HepG2 (cell line): ENCODE results near the gene ST13. TPM values are rescaled to one million over a fixed set of nuclear protein-coding genes. Genes with fewer than 3 reads are reported as not detected.

ENCODE experiments used
- ATAC-seq: fragments of 200-7000 bp; cut with Tn5 transposase; 3 replicates; pipeline ENCODE4 v1.9.1; 2020; ENCODE audit warnings: mild to moderate bottlenecking, moderate library complexity
- BruUV-seq: library from RNA; stranded (reverse); fragments of 400-500 nt; replicated peaks from 2 replicates; lab custom pipeline; 2021; lab: Mats Ljungman, UMichigan
- CTCF ChIA-PET: fragments of 300-600 bp; formaldehyde crosslinking; extraction: SDS; loops from one replicate; lab custom pipeline; 2021; ENCODE audit warnings: low total read pairs, inconsistent platforms, low intra/inter-chr PET ratio; lab: Yijun Ruan, JAX
- POLR2A ChIA-PET: fragments of 350-600 bp; sonication (Branson Sonifier 250); formaldehyde crosslinking; loops from one replicate; lab custom pipeline; 2020; ENCODE audit warnings: antibody characterized with exemption, inconsistent platforms; lab: Yijun Ruan, JAX
- DNase-seq: peaks from one replicate; pipeline ENCODE4 v3.0.0-alpha.2; 2015; ENCODE audit warnings: low spot score
- FAIRE-seq: peaks from 3 replicates; lab custom pipeline; 2011; peaks lifted over from hg19 to GRCh38; lab: Jason Lieb, UNC
- H2AFZ ChIP-seq: one replicate; pipeline ENCODE4 v1.6.1; 2011; ENCODE audit warnings: low read length, inconsistent platforms
- H3K27ac ChIP-seq: fragments of 300-600 bp; 3 replicates; pipeline ENCODE4 v1.8.0; 2011; ENCODE audit warnings: mixed run types, mild to moderate bottlenecking, mixed read lengths, low read length, inconsistent platforms; ENCODE audit not compliant: insufficient read depth; ENCODE audit errors: extremely low read length
- H3K27me3 ChIP-seq, 2 experiments: fragments of 200-600 bp in 1 of 2; 2 replicates in 1 of 2; 3 replicates in 1 of 2; pipeline versions ENCODE4 v1.6.0 to v1.8.0; 2011; ENCODE audit warnings: low read length in 2 of 2, mild to moderate bottlenecking in 2 of 2, moderate library complexity in 2 of 2, inconsistent platforms in 1 of 2; ENCODE audit not compliant: insufficient read depth in 2 of 2, control insufficient read depth in 1 of 2
- H3K36me3 ChIP-seq, 2 experiments: fragments of 200-600 bp in 1 of 2; replicated peaks in 1 of 2; 2 replicates in 1 of 2; 3 replicates in 1 of 2; pipeline versions ENCODE4 v1.5.1 to v1.8.0; 2011; ENCODE audit warnings: low read length in 2 of 2, inconsistent platforms in 1 of 2; ENCODE audit not compliant: insufficient read depth in 2 of 2, control insufficient read depth in 1 of 2
- H3K4me1 ChIP-seq: 2 replicates; pipeline ENCODE4 v1.5.1; 2012; ENCODE audit warnings: low read length, inconsistent platforms; ENCODE audit not compliant: insufficient read depth
- H3K4me2 ChIP-seq: 2 replicates; pipeline ENCODE4 v1.6.0; 2011; ENCODE audit warnings: low read depth, low read length, inconsistent platforms
- H3K4me3 ChIP-seq, 3 experiments: fragments of 200-600 bp in 1 of 3; sonication (generic), shearing (Covaris generic) in 1 of 3; replicated peaks in 1 of 3; 2 replicates each; pipeline ENCODE4 v1.5.1; 2011 to 2016; ENCODE audit warnings: low read length in 3 of 3, inconsistent platforms in 2 of 3, low read depth in 2 of 3, mild to moderate bottlenecking in 2 of 3, control low read depth in 1 of 3, mixed read lengths in 1 of 3; ENCODE audit not compliant: insufficient read depth in 1 of 3
- H3K79me2 ChIP-seq: one replicate; pipeline ENCODE4 v1.6.1; 2011; ENCODE audit warnings: low read length, inconsistent platforms; ENCODE audit not compliant: insufficient read depth
- H3K9ac ChIP-seq: 2 replicates; pipeline ENCODE4 v1.6.0; 2011; ENCODE audit warnings: mild to moderate bottlenecking, low read depth, low read length, inconsistent platforms; ENCODE audit not compliant: insufficient read depth
- H3K9me3 ChIP-seq: 2 replicates; pipeline ENCODE4 v1.5.1; 2012; ENCODE audit warnings: mild to moderate bottlenecking, low read length
- H4K20me1 ChIP-seq: 2 replicates; pipeline ENCODE4 v1.6.0; 2011; ENCODE audit warnings: inconsistent platforms, mild to moderate bottlenecking, low read length, moderate library complexity; ENCODE audit not compliant: insufficient read depth
- CREM ChIP-seq, 2 experiments: sonication (generic) in 1 of 2; formaldehyde crosslinking in 1 of 2; IDR thresholded peaks; 2 replicates each; pipeline versions ENCODE4 v1.4.0 to v1.6.1; 2016 to 2020; ENCODE audit warnings: antibody characterized with exemption in 1 of 2, mild to moderate bottlenecking in 1 of 2, missing genetic modification reagents in 1 of 2
- EED ChIP-seq: sonication (generic); formaldehyde crosslinking; IDR thresholded peaks from 2 replicates; pipeline ENCODE4 v1.5.0; 2020; ENCODE audit warnings: mild to moderate bottlenecking, missing genetic modification reagents
- ELF4 ChIP-seq: sonication (generic); formaldehyde crosslinking; IDR thresholded peaks from 2 replicates; pipeline ENCODE4 v1.5.0; 2020; ENCODE audit warnings: missing genetic modification reagents, mild to moderate bottlenecking, moderate library complexity, borderline replicate concordance
- KLF12 ChIP-seq: sonication (generic); formaldehyde crosslinking; IDR thresholded peaks from 2 replicates; pipeline ENCODE4 v1.4.0; 2020; ENCODE audit warnings: missing genetic modification reagents, borderline replicate concordance
- MED1 ChIP-seq: sonication (generic); formaldehyde crosslinking; IDR thresholded peaks from 2 replicates; pipeline ENCODE4 v1.4.0; 2020; ENCODE audit warnings: missing genetic modification reagents
- MYNN ChIP-seq: sonication (generic); formaldehyde crosslinking; IDR thresholded peaks from 2 replicates; pipeline ENCODE4 v1.4.0; 2020; ENCODE audit warnings: mild to moderate bottlenecking, low read depth, missing genetic modification reagents
- RFX5 ChIP-seq: IDR thresholded peaks from 2 replicates; pipeline ENCODE4 v1.6.1; 2011; ENCODE audit warnings: low read depth, low read length, improper control_type of control experiment
- SNAI1 ChIP-seq: sonication (generic); formaldehyde crosslinking; IDR thresholded peaks from 2 replicates; pipeline ENCODE4 v1.5.0; 2020; ENCODE audit warnings: mild to moderate bottlenecking, missing genetic modification reagents, borderline replicate concordance
- YEATS4 ChIP-seq: sonication (generic); formaldehyde crosslinking; IDR thresholded peaks from 2 replicates; pipeline ENCODE4 v1.4.0; 2020; ENCODE audit warnings: missing genetic modification reagents, borderline replicate concordance
- ZBTB8A ChIP-seq: sonication (generic); formaldehyde crosslinking; IDR thresholded peaks from 2 replicates; pipeline ENCODE4 v1.4.0; 2020; ENCODE audit warnings: mild to moderate bottlenecking, low read depth, missing genetic modification reagents, borderline replicate concordance
- ZKSCAN5 ChIP-seq: sonication (generic); formaldehyde crosslinking; IDR thresholded peaks from 2 replicates; pipeline ENCODE4 v1.5.1; 2020; ENCODE audit warnings: mild to moderate bottlenecking, missing genetic modification reagents
- ZNF343 ChIP-seq: sonication (generic); formaldehyde crosslinking; IDR thresholded peaks from 2 replicates; pipeline ENCODE4 v1.4.0; 2020; ENCODE audit warnings: mild to moderate bottlenecking, missing genetic modification reagents
- ZNF543 ChIP-seq: sonication (generic); formaldehyde crosslinking; IDR thresholded peaks from 2 replicates; pipeline ENCODE4 v1.4.0; 2020; ENCODE audit warnings: mild to moderate bottlenecking, missing genetic modification reagents
- WGBS: methylation state at CpG from one replicate; pipeline ENCODE4 v1.1.6; 2017; ENCODE audit warnings: low lambda C conversion rate; 5-methylcytosine and 5-hydroxymethylcytosine counted together
- in situ Hi-C: cut with HindIII; loops from 2 replicates; pipeline ENCODE4 v1.10.0; 2017; ENCODE audit warnings: low pct_unique_long_range_greater_than_20kb; ENCODE audit not compliant: extremely low pct_ligation_motif_present
- intact Hi-C: fragments of 100-400 bp; cut with micrococcal nuclease; formaldehyde crosslinking; loops from one replicate; pipeline ENCODE4 v1.10.0; 2022; ENCODE audit not compliant: unreplicated experiment
- polyA plus RNA-seq, 8 experiments: library from polyadenylated mRNA; depleted of rRNA in 3 of 8; stranded (reverse) in 7 of 8; unstranded in 1 of 8; fragments of >200 nt; fragmentation: Illumina TruSeq in 4 of 8; extraction: Trizol in 4 of 8; gene quantifications; 2 replicates each; pipeline versions ENCODE4 v1.2.1 to v1.2.3, GENCODE V29; 2011 to 2016; ENCODE audit warnings: low read depth in 4 of 8, missing spikeins in 1 of 8, mixed read lengths in 1 of 8; ENCODE audit not compliant: insufficient read depth in 1 of 8
- total RNA-seq, 5 experiments: library from RNA; depleted of rRNA; stranded (reverse); fragments of >200 nt; fragmentation: Illumina TruSeq; extraction: Trizol; gene quantifications; 2 replicates each; pipeline ENCODE4 v1.2.3, GENCODE V29; 2016; ENCODE audit warnings: low read depth in 1 of 5
- TF ChIP-seq, protein P1 (sequence below): sonication (generic); formaldehyde crosslinking; IDR thresholded peaks from 2 replicates; pipeline ENCODE4 v1.4.0; 2020; ENCODE audit warnings: missing genetic modification reagents, borderline replicate concordance

The ST13 gene
- total and polyA plus RNA-seq, 2 of the 13 experiments (the other 11 are each of a cell fraction or from before 2014, with no cell fraction given), result 110 to 274 TPM

DNA sequence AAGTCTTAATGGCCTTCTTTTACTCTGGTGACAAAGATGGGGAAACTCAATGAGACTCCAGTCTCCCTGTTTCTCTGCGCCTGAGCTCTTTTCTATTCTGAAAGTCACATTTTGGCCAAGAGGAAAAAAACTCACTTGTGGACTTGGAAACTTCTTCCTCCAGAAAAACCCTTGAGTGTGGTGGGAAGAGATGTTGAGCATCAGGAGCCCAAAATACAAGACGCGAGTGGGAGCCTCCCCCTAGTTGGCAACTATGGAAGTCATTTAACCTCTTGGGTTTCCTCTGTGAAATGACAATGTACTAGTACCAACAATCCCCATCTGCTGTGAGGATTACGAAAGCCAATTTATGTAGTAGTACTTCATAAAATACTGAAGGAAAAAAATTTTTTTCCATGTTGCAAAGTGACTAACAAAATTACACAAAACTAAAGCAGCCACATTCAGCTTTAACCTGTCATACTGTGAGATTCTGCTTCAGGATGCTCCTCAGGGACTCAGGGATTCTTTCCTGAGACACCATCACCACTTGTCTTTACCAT lies 36.8 kb downstream of the ST13 start:
- H3K4me2 ChIP-seq, result peak overlapping the region; percentile 82
- FAIRE-seq (no peak), ATAC-seq (peak; percentile 19; the same call in 2 of the 3 replicates), DNase-seq (no peak)
- ChIA-PET CTCF (no interaction called here), POLR2A (interaction anchor here (0.9 to 1.5 kb wide), 5 partner anchors 10 to 131 kb away, joined by 3 to 9 read pairs (median 4); partner anchors contain the start of genes RBX1, ST13 and XPNPEP3)
- H3K9ac ChIP-seq, result peak overlapping the region; percentile 59
- BruUV-seq, result no TSS peak
- WGBS, result 1% methylated on average over 4 of the region's 4 CpGs
- H3K27me3 ChIP-seq, result no peaks in the 10 kb centered on the region; a peak in 1 of 5 replicates
- in situ Hi-C loops (no loop called here), intact Hi-C loops (no loop called here)
- peaks cover 40% of the 10 kb centered on the region for H3K4me1 ChIP-seq
- peak overlapping the region; percentile 88 for H2AFZ ChIP-seq
- H3K9me3 ChIP-seq, result no peaks in the 10 kb centered on the region
- no peaks in the 10 kb centered on the region for H4K20me1 ChIP-seq
- H3K79me2 ChIP-seq, result peaks cover 32% of the 10 kb centered on the region
- H3K27ac ChIP-seq, result peak overlapping the region; percentile 8
- TF ChIP-seq RFX5, result no peak
- 0 out of 2 replicates have a peak, but pooled peaks have one; percentile 55 for TF ChIP-seq ZBTB8A (CRISPR knock-in tag)
- 0 out of 2 replicates have a peak, but pooled peaks have one; percentile 7 for TF ChIP-seq MED1 (CRISPR knock-in tag)
- TF ChIP-seq ZKSCAN5 (CRISPR knock-in tag), result no peak
- no peak for TF ChIP-seq SNAI1 (CRISPR knock-in tag)
- no peak for TF ChIP-seq MYNN (CRISPR knock-in tag)
- no peak for TF ChIP-seq YEATS4
- TF ChIP-seq EED, result no peak
- TF ChIP-seq ELF4, result 0 out of 2 replicates have a peak, but pooled peaks have one; percentile 4
- TF ChIP-seq ZNF343 (CRISPR knock-in tag), result 0 out of 2 replicates have a peak, but pooled peaks have one; percentile 32
- TF ChIP-seq KLF12 (CRISPR knock-in tag), result no peak
- TF ChIP-seq, protein P1, sequence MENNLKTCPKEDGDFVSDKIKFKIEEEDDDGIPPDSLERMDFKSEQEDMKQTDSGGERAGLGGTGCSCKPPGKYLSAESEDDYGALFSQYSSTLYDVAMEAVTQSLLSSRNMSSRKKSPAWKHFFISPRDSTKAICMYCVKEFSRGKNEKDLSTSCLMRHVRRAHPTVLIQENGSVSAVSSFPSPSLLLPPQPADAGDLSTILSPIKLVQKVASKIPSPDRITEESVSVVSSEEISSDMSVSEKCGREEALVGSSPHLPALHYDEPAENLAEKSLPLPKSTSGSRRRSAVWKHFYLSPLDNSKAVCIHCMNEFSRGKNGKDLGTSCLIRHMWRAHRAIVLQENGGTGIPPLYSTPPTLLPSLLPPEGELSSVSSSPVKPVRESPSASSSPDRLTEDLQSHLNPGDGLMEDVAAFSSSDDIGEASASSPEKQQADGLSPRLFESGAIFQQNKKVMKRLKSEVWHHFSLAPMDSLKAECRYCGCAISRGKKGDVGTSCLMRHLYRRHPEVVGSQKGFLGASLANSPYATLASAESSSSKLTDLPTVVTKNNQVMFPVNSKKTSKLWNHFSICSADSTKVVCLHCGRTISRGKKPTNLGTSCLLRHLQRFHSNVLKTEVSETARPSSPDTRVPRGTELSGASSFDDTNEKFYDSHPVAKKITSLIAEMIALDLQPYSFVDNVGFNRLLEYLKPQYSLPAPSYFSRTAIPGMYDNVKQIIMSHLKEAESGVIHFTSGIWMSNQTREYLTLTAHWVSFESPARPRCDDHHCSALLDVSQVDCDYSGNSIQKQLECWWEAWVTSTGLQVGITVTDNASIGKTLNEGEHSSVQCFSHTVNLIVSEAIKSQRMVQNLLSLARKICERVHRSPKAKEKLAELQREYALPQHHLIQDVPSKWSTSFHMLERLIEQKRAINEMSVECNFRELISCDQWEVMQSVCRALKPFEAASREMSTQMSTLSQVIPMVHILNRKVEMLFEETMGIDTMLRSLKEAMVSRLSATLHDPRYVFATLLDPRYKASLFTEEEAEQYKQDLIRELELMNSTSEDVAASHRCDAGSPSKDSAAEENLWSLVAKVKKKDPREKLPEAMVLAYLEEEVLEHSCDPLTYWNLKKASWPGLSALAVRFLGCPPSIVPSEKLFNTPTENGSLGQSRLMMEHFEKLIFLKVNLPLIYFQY (CRISPR knock-in tag), result no peak
- no peak for TF ChIP-seq CREM (IDR thresholded peaks at IDR 0.05)
- TF ChIP-seq CREM (CRISPR knock-in tag; IDR thresholded peaks at IDR 0.05), result no peak
- 0 out of 2 replicates have a peak, but pooled peaks have one; percentile 3 for TF ChIP-seq ZNF543 (CRISPR knock-in tag)
- peak overlapping the region; percentile 97 to 98 (median 98) for H3K4me3 ChIP-seq
- H3K36me3 ChIP-seq, result no peaks in the 10 kb centered on the region; a peak in 1 of 5 replicates
